Smooth muscle cell (in vitro differentiated cells): ENCODE data around the gene CCDC60. TPM values are rescaled to one million over a fixed set of nuclear protein-coding genes. Genes with fewer than 3 reads are reported as not detected.

Source experiments
- DNase-seq: peaks from one replicate; lab custom pipeline; 2025; ENCODE audit not compliant: unreplicated experiment; lab: John Stamatoyannopoulos, UW
- H2AFZ ChIP-seq: fragments of 200-600 bp; sonication (generic); 2 replicates; pipeline ENCODE4 v1.6.0; 2016; ENCODE audit warnings: antibody characterized with exemption, low read depth, mild to moderate bottlenecking
- H3F3A ChIP-seq: fragments of 200-600 bp; sonication (generic); 2 replicates; pipeline ENCODE4 v1.6.0; 2017; ENCODE audit warnings: antibody characterized with exemption, low read depth
- H3K27ac ChIP-seq: fragments of 200-600 bp; sonication (generic); 2 replicates; pipeline ENCODE4 v1.5.1; 2016; ENCODE audit warnings: low read depth, mild to moderate bottlenecking
- H3K27me3 ChIP-seq: fragments of 200-600 bp; sonication (generic); 2 replicates; pipeline ENCODE4 v1.6.1; 2016; ENCODE audit warnings: low read depth, mild to moderate bottlenecking
- H3K36me3 ChIP-seq: fragments of 200-600 bp; sonication (generic); 2 replicates; pipeline ENCODE4 v1.5.1; 2016; ENCODE audit warnings: low read depth
- H3K4me1 ChIP-seq: fragments of 200-600 bp; sonication (generic); 2 replicates; pipeline ENCODE4 v1.5.1; 2016; ENCODE audit warnings: low read depth
- H3K4me2 ChIP-seq: fragments of 200-600 bp; sonication (generic); 2 replicates; pipeline ENCODE4 v1.6.0; 2016; ENCODE audit warnings: mild to moderate bottlenecking
- H3K4me3 ChIP-seq: fragments of 200-600 bp; sonication (generic); 2 replicates; pipeline ENCODE4 v1.5.1; 2016; ENCODE audit warnings: mild to moderate bottlenecking
- H3K79me2 ChIP-seq: fragments of 200-600 bp; sonication (generic); 2 replicates; pipeline ENCODE4 v1.6.0; 2016; ENCODE audit warnings: low read depth, mild to moderate bottlenecking
- H3K9ac ChIP-seq: fragments of 200-600 bp; sonication (generic); 2 replicates; pipeline ENCODE4 v1.6.0; 2016; ENCODE audit warnings: low read depth
- H3K9me3 ChIP-seq: fragments of 200-600 bp; sonication (generic); replicated peaks from 2 replicates; pipeline ENCODE4 v1.5.1; 2016; ENCODE audit warnings: low read depth
- H4K20me1 ChIP-seq: fragments of 200-600 bp; sonication (generic); 2 replicates; pipeline ENCODE4 v1.6.0; 2016; ENCODE audit warnings: low read depth
- WGBS: methylation state at CpG from one replicate; pipeline ENCODE4 v1.1.7; 2016; ENCODE audit warnings: low lambda C conversion rate; 5-methylcytosine and 5-hydroxymethylcytosine counted together
- polyA plus RNA-seq: library from polyadenylated mRNA; unstranded; fragments of >200 nt; fragmentation: Nextera tagmentation; extraction: Ambion mirVana; gene quantifications from 2 replicates; pipeline ENCODE4 v1.2.1, GENCODE V29; 2016
- total RNA-seq: library from RNA; depleted of rRNA; stranded (reverse); fragments of >200 nt; gene quantifications from 2 replicates; pipeline ENCODE4 v1.2.3, GENCODE V29; 2014
- TF ChIP-seq, protein P1 (sequence below): fragments of 200-600 bp; sonication (generic); IDR thresholded peaks from 2 replicates; pipeline ENCODE4 v1.5.1; 2017; ENCODE audit warnings: borderline replicate concordance, mild to moderate bottlenecking, antibody characterized with exemption; ENCODE audit not compliant: insufficient read depth, poor library complexity, severe bottlenecking

The CCDC60 gene
- total and polyA plus RNA-seq, 2 experiments from 2014 or later, result not detected

DNA sequence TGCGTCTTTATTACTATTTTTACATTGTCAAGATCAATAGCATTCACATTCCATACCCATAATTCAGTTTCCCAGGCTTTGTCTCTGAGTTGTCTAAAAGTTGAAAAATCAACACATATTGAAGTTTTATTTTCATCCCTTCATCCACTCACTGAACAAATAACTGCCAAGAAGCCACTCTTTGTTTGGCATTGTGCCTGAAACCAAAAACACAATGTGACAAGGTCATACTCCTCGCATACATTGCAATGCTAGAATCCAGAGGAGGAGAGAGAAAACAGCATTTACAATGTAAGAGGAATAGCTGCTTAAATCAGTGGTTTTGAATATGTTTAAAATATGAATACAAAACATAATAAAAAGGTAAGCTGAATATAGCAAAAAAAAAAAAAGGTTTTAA is 71.8 kb downstream of the CCDC60 start:
- 63% methylated on average over 2 of the region's 2 CpGs for WGBS
- H3K4me1 ChIP-seq, result no peaks in the 10 kb centered on the region
- no peak for DNase-seq
- H3K9ac ChIP-seq, result no peak overlapping the region
- no peaks in the 10 kb centered on the region for H3K9me3 ChIP-seq
- H2AFZ ChIP-seq, result no peak overlapping the region
- no peaks in the 10 kb centered on the region for H4K20me1 ChIP-seq
- H3K36me3 ChIP-seq, result no peaks in the 10 kb centered on the region
- TF ChIP-seq, protein P1, sequence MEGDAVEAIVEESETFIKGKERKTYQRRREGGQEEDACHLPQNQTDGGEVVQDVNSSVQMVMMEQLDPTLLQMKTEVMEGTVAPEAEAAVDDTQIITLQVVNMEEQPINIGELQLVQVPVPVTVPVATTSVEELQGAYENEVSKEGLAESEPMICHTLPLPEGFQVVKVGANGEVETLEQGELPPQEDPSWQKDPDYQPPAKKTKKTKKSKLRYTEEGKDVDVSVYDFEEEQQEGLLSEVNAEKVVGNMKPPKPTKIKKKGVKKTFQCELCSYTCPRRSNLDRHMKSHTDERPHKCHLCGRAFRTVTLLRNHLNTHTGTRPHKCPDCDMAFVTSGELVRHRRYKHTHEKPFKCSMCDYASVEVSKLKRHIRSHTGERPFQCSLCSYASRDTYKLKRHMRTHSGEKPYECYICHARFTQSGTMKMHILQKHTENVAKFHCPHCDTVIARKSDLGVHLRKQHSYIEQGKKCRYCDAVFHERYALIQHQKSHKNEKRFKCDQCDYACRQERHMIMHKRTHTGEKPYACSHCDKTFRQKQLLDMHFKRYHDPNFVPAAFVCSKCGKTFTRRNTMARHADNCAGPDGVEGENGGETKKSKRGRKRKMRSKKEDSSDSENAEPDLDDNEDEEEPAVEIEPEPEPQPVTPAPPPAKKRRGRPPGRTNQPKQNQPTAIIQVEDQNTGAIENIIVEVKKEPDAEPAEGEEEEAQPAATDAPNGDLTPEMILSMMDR, result no peak
- H3F3A ChIP-seq, result no peaks in the 10 kb centered on the region
- no peaks in the 10 kb centered on the region for H3K27me3 ChIP-seq
- H3K79me2 ChIP-seq, result no peaks in the 10 kb centered on the region
- H3K27ac ChIP-seq, result no peak overlapping the region
- no peak overlapping the region for H3K4me3 ChIP-seq
- no peak overlapping the region for H3K4me2 ChIP-seq

DNA sequence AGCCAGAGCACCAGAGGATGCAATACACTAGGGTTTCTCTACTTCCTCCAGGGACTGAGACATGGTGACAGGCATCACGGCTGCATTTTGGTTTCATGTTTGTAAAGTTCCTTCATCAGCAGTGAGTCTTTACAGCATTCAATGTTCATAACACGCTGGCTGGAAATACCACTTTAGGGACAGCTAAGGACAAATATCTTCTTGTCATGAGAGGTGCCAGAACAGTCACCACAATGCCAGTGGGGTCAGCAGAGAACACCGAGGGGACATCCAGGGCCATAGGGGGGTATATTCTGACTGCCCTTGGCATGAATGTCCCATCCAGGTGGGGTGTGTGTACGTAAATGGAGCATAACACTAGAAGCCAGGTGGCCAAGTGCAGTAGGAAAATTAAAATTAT is 72.3 kb downstream of the CCDC60 start:
- Histone ChIP-seq H3F3A (no peaks in the 10 kb centered on the region), H3K27me3 (no peaks in the 10 kb centered on the region), H3K4me2 (no peak overlapping the region), H3K79me2 (no peaks in the 10 kb centered on the region), H3K27ac (no peak overlapping the region), H3K4me1 (no peaks in the 10 kb centered on the region), H3K9me3 (no peaks in the 10 kb centered on the region), H3K4me3 (no peak overlapping the region), H4K20me1 (no peaks in the 10 kb centered on the region), H3K9ac (no peak overlapping the region), H3K36me3 (no peaks in the 10 kb centered on the region), H2AFZ (no peak overlapping the region)
- WGBS, result 85% methylated on average over 4 of the region's 4 CpGs
- DNase-seq, result no peak
- TF ChIP-seq, protein P1, result no peak

- no peak overlapping the region for H2AFZ ChIP-seq
- no peak overlapping the region for H3K27ac ChIP-seq
- no peaks in the 10 kb centered on the region for H3K79me2 ChIP-seq
- H3K4me1 ChIP-seq, result no peaks in the 10 kb centered on the region
- no peak for DNase-seq
- H3K9me3 ChIP-seq, result no peaks in the 10 kb centered on the region
- no peak overlapping the region for H3K9ac ChIP-seq
- WGBS, result 95% methylated on average over 4 of the region's 4 CpGs
- H3K36me3 ChIP-seq, result no peaks in the 10 kb centered on the region
- H3K4me2 ChIP-seq, result no peak overlapping the region
- TF ChIP-seq, protein P1, result no peak
- no peaks in the 10 kb centered on the region for H3K27me3 ChIP-seq
- H3K4me3 ChIP-seq, result no peak overlapping the region
- no peaks in the 10 kb centered on the region for H4K20me1 ChIP-seq
- H3F3A ChIP-seq, result no peaks in the 10 kb centered on the region
Measured at GRCh38 chr12:119409043-119409442, 74.5 kb downstream of the CCDC60 start.

DNA sequence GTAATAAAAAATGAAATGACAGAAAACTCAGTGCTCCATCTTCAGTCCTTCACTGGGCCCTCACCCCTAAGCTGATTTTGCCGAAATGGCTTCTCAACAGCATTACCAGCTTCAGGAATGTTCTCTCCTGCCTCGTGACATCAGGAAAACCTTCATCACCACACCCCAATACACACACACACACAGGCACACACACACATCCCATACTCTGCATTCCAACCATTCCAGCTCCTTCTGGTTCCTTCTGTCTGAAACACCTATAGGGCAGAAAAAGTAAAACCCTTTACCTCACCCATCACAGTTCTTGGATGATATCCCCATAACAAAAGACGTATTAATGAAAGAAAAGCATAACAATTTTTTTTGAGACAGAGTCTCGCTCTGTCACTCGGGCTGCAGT is 75.9 kb downstream of the CCDC60 start:
- Histone ChIP-seq H3K9ac (no peak overlapping the region), H3K27ac (no peak overlapping the region), H3K9me3 (no peaks in the 10 kb centered on the region), H3F3A (no peaks in the 10 kb centered on the region), H3K4me3 (no peak overlapping the region), H3K4me1 (no peaks in the 10 kb centered on the region), H3K79me2 (no peaks in the 10 kb centered on the region), H3K36me3 (no peaks in the 10 kb centered on the region), H4K20me1 (no peaks in the 10 kb centered on the region), H3K27me3 (no peaks in the 10 kb centered on the region), H3K4me2 (no peak overlapping the region), H2AFZ (no peak overlapping the region)
- no peak for DNase-seq
- WGBS, result 75% methylated on average over 5 of the region's 5 CpGs
- TF ChIP-seq, protein P1, result no peak
